ENCODE measurements around the gene MRPS25.

DNA sequence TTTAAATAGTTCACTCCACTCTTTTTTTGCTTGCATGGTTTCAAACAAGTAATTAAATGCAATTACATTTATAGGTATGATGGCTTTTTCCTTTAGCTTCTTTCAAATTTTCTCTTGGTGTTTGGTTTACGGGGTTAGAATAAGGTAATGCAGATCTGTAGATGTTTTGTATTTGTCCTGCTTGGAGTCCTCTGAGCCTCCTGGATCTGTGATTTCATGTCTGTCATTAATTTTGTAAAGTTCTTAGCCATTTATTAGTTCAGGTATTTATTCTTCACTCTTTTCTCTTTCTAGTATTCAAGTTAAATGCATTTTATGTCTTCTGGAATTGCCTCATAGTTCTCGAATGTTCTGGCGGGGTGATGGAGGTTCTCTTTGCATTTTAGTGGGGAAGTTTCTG lies 1.4 kb upstream of the MRPS25 start:
- TF ChIP-seq EZH2 (IDR thresholded peaks at IDR 0.05; ENCODE audit: insufficient read depth, poor library complexity, severe bottlenecking), result no peak
- TF ChIP-seq EZH2phosphoT487 (IDR thresholded peaks at IDR 0.05; ENCODE audit: insufficient read depth, low read depth), result no peak
